CD1c-positive myeloid dendritic cell (primary cell): ENCODE data around the gene LCE5A.
"Not testable (repeated sequence)": the region's sequence is repeated elsewhere in the genome, so short reads cannot be mapped to it uniquely, and the experiment has no call there.

Experiments
- DNase-seq: peaks from one replicate; pipeline ENCODE4 v3.0.0-alpha.2; 2016; ENCODE audit errors: extremely low spot score

LCE5A gene

DNA sequence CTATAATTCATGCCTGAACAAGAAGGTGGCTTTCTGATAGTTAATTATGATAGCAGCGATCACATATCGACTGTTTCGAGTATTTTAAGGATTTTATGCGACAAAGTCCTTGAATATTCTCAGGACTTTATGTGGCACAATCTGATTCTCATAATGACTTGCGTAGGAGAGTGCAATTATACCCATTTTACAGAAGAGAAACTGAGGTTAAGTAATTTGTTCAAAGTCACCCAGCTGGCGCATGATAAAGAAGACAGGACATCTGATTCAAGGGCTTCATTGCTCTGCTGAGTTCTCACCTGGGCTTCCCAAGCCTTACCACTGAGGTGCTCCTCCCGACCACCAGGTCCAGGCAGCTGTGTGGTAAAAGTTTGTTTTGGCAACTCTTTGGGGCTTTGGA, 5.5 kb downstream of the LCE5A start:
- DNase-seq: no peak

- peak; percentile 23 for DNase-seq
Observed at GRCh38 chr1:152517237-152517811, 6.7 kb downstream of the LCE5A start.

DNA sequence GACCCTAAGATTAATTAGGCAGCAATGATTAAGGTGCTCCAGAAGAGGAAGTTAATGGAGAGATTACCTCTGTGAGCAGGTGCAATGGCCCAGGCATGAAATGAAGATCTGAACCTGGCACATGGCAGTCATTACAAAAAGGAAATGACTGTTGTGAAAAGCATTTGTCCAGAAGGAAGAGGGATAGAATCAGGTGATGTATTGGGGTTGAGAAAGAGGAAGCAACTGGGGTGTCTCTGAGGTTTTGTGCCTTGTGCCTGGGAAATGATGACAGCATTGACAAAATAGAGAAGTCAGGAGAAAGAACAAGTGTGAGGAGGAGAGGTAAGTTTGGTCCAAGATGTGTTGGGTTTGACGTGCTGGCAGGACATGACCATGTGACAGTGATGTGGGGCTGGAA, 9.2 kb downstream of the LCE5A start:
- DNase-seq: peak; percentile 48

DNA sequence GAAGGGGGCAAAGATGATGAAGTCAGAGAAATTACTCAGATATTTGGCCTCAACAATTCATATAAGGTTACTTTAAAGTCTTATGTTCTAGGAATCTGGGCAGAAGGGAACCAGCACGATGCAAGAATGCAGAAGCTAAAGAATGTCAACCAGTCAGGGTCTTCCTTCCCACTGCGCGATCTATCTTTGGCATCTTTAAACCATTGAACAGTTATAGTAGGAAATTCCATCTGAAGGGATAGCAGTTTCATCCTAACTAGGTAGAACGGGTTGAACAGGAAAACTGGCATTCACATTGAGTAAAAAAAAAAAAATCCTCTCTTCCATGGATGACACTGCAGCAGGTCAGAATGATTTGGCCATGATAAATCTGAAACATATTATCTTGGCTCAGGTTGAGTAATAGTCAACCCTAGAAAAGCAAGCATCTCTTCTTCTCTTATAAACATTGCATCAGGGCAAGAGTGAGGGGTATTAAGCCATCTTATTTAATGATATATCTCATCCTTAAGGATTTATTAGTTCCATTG, 10.0 kb downstream of the LCE5A start:
- no peak for DNase-seq

DNA sequence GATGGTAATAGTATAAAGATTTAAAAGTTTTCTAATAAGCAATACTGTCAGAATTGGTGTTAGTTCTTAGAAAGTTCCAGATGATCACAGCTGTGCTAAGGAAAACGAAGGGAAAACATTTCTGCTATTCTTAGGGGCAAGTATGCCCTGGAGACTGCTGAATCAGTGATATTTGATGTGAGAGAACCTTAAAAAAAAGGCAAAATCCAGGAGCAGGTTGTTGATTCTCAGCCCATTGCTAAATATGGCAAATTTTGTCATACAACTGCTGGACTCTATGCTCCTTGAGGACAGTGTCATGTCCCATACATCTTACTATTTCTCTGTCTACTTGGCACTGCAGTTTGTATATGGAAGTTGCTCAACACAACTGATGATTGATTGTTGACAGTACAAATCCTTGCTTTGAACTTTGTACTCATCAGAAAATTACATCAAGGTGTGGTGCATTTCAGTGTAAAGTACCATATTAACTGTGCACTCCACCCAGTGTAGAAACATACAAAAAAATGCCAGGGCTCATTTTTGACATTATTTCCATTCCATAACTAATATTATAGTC, 14.6 kb downstream of the LCE5A start:
- DNase-seq: no peak

DNA sequence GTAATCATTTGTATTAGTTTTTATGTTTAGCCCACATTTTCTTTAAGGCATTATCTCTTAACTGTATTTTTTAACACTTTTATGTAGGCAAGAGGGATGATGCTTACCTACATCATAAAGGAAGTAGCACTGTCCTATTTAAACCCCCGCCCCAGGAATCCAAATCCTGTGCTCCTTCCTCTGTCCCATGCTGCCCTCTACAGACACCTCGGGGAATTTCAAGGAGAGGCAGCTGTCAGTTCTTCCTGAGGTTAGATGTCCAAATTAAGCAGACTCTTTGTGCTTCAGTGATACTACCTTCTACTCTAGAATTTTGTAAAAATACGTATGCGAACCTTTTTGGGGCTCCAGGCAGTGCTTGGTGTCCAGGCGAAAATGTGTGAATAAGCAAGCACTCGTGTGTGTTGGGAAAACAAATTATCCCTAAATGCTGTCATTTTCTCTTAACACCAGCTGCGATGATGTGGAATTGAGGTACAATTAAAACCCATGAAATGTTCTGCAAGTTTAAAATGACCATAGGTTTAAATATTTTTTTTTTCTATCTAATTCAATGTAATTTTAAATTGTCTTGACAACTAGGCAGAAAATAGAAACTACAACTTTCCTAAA, 22.8 kb downstream of the LCE5A start:
- peak; percentile 44 for DNase-seq

DNA sequence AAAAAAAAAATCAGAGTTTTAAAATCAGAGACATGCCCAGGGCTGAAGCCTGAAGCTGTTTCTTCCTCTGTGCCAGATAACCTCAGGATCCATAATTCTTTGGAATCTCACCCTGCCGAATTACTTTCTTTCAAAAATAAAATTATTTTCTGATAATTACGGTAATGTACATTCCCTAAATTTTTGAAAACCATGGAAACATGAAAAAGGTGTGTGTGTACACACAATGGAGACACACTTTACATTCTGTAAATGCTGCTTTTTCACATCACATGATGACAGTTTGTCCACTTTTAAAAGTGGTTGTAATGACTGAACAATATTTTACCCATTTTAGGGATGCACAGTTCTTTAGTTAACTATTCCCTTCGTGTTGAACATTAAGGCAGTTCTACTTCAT, 25.2 kb downstream of the LCE5A start:
- no peak for DNase-seq

GRCh38 chr1:152537496-152537895, 26.9 kb downstream of the LCE5A start:
- DNase-seq: no peak

DNA sequence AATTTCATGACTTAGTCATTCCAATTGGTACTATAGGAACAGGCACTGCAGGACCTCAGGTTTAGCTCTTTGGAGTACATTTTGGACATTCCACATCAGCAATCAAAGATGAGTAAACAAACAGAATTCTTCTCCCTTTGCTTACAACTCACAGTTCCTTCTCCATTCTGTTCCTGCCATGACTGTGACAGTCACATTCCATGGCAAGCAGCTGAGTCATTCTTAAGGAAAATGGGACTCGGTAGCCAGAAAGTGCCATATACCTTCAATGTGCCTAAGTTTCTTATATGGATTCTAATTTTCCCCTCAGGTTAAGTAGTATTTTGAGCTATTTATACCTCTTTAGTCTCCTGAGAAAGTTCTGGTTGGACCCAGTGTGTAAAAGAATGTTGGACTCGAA, 29.3 kb downstream of the LCE5A start:
- no peak for DNase-seq

- no peak for DNase-seq
Observed at GRCh38 chr1:152543820-152544219, 33.2 kb downstream of the LCE5A start.

GRCh38 chr1:152546704-152547103, 36.1 kb downstream of the LCE5A start:
- DNase-seq: peak; percentile 1

DNA sequence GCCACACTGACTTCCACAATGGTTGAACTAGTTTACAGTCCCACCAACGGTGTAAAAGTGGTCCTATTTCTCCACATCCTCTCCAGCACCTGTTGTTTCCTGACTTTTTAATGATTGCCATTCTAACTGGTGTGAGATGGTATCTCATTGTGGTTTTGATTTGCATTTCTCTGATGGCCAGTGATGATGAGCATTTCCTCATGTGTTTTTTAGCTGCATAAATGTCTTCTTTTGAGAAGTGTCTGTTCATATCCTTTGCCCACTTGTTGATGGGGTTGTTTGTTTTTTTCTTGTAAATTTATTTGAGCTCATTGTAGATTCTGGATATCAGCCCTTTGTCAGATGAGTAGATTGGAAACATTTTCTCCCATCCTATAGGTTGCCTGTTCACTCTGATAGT, 37.8 kb downstream of the LCE5A start:
- DNase-seq: not testable (repeated sequence)
